Bone marrow (tissue), 2 donors: ENCODE results near the gene HDLBP.
"Not testable (repeated sequence)": the region's sequence is repeated elsewhere in the genome, so short reads cannot be mapped to it uniquely, and the experiment has no call there.

Experiments used
- DNase-seq, 2 donors: peaks; one replicate each; lab custom pipeline; 2025; lab: John Stamatoyannopoulos, UW

Gene HDLBP

GRCh38 chr2:241329669-241330615, 14.5 kb upstream of the HDLBP start:
- DNase-seq, result no peak

GRCh38 chr2:241325257-241325656, 9.8 kb upstream of the HDLBP start:
- no peak for DNase-seq

DNA sequence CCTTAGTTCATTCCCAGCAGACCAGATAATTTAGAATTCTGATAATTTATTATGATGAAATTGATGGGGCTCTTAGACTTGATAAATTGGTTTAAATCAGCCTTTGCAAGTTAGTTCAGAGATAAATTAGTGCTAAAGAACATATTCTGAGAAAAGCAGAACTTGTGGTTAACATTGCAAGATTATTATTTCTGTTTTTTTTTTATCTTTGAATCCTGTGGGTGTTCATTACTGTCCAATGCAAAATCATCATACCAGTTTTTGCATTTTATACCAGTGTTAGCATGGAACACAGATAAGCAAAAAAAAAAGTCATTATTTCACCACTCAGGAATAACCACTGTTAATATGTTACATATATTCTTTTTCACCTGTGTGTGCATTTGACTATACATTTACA, 9.3 kb upstream of the HDLBP start:
- DNase-seq, result no peak

GRCh38 chr2:241323778-241324177, 8.3 kb upstream of the HDLBP start:
- no peak for DNase-seq

- DNase-seq, result no peak
These were observed 6.4 kb upstream of the HDLBP start for GRCh38 chr2:241321886-241322285.

- no peak for DNase-seq
These were observed 5.6 kb upstream of the HDLBP start for GRCh38 chr2:241321033-241321432.

- DNase-seq, result no peak
These were observed 4.9 kb upstream of the HDLBP start for GRCh38 chr2:241320394-241320793.

- DNase-seq, result not testable (repeated sequence)
These were observed 3.4 kb upstream of the HDLBP start for GRCh38 chr2:241318830-241319229.

GRCh38 chr2:241317391-241317790, 1.9 kb upstream of the HDLBP start:
- DNase-seq, result peak in 1 of 2 donors; percentile 31

DNA sequence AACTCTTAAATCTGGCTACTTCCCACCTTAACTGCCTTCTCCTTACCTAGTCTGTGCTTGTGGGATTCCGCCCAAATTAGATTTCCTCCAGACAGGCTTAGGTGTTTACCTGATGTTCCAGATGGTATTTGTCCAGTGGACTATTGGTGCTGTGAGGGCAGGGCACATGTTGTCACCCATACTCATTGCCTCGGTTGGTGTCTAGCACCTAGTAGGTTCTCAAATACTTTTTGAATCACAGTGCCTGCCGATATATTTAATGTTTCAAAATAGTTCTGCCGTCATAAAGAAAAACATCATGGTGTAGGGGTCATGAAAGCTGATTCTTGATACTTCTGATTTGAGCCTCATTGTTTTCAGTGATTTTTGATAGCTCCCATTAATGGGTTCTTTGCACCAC, 1.4 kb upstream of the HDLBP start:
- DNase-seq, result no peak

- peak in 1 of 2 donors; percentile 96 for DNase-seq
These were observed 583 bp upstream of the HDLBP start, which contains the start of gene SEPTIN2 for GRCh38 chr2:241315879-241316631. TSS of gene SEPTIN2 (plus strand) at chr2:241315925. CDS start at chr2:241324233, 8,308 bp downstream.

GRCh38 chr2:241314226-241315092, 1.0 kb downstream of the HDLBP start:
- no peak for DNase-seq

DNA sequence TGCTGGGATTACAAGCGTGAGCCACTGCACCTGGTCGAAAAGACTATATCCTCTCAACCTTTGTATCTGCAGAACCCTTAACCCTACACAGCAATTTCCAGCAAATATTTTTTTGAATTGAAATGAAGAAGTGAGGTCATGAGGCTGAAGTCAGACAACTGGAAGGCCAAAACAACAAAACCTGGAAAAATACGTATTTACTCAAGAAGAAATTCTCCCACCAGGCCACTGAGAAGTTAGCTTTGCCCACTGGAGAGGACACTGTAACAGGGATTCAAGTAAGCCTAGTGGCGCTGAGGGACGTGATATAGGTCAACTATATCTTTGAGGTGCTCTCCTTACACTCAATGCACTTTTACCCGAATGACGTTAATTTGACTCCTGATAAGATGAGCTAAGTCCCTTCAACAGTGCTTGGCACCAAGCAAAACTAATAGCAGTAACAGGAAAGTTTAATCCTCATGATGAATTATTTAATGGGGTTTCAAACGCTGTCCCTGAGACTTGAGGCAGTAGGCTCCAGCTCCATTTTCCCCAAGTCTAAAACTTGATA, 1.9 kb downstream of the HDLBP start:
- no peak for DNase-seq

- DNase-seq, result no peak
These were observed 3.4 kb downstream of the HDLBP start for GRCh38 chr2:241312082-241312481.

GRCh38 chr2:241310917-241311566, 4.4 kb downstream of the HDLBP start:
- no peak for DNase-seq

- DNase-seq, result peak; percentile 9 to 72
These were observed 5.8 kb downstream of the HDLBP start for GRCh38 chr2:241309684-241310117.

DNA sequence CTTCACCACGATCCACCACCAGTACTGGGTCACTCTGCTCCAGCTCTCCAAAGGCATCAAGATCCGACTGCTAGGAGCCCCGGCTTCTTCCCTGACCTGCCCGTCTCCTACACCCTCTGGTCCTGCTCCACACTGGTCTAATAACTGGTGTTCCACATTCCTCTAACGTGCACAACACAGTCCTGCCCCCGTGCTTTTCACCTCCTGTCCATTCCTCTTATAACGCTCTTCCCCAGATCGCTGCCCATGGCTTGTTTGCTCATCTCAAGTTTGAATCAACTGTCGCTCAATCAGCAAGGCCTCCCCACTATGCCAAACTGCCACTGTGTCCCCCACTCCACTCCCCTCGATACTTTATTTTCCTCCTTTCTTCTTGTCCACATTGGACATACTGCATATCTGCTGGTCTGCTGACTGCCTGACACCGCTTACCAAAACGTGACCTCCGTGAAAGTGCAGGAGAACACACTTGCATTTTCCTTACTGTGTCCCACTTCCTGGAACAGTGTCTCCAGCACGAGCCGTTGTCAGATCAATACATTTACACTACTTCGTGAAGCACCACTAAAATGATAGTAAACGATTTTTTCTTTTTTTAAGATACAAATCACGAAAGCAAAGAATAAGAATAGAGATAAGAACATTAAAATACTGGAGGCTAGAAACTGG, 6.5 kb downstream of the HDLBP start:
- no peak for DNase-seq

DNA sequence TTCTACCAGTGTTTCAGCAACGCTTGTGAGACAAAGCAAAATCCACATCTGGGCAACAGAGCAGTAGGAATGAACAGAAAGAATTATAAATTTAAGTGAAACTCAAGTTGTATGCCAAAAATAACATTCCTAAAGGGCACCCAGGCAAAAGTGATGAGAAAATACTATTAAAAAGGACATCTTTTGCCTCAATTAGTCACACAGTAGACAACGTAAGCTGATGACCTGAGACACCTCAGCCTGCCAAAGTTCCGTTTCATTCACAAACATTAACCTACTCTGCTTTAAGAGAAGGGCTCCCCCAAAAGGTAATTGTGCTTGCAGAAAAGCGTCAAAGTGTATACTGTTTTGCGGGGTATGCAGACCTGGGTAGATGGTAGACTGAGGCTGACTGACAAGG, 7.2 kb downstream of the HDLBP start:
- no peak for DNase-seq

GRCh38 chr2:241307055-241307454, 8.4 kb downstream of the HDLBP start:
- DNase-seq, result no peak

GRCh38 chr2:241304039-241304670, 11.3 kb downstream of the HDLBP start:
- DNase-seq, result no peak
